Muscle layer of colon (tissue), 2 donors: Measurements from ENCODE around the gene ITGB5.

Experiments used
- H3K27ac ChIP-seq: one replicate; pipeline ENCODE4 v1.7.0; 2013; ENCODE audit warnings: low read depth, mild to moderate bottlenecking, low read length, moderate library complexity
- H3K27me3 ChIP-seq, 2 donors: one replicate each; pipeline ENCODE4 v1.7.0; 2013; ENCODE audit warnings: low read length in 2 of 2, mild to moderate bottlenecking in 2 of 2; ENCODE audit not compliant: insufficient read depth in 2 of 2, control insufficient read depth in 1 of 2
- H3K36me3 ChIP-seq: one replicate; pipeline ENCODE4 v1.7.0; 2013; ENCODE audit warnings: mild to moderate bottlenecking, low read length; ENCODE audit not compliant: insufficient read depth
- H3K4me1 ChIP-seq: one replicate; pipeline ENCODE4 v1.7.0; 2013; ENCODE audit warnings: mild to moderate bottlenecking, low read length; ENCODE audit not compliant: insufficient read depth
- H3K4me3 ChIP-seq, 2 donors: one replicate each; pipeline ENCODE4 v1.7.0; 2013; ENCODE audit warnings: low read length in 2 of 2, low read depth in 1 of 2, mild to moderate bottlenecking in 1 of 2, moderate library complexity in 1 of 2
- H3K9ac ChIP-seq: one replicate; pipeline ENCODE4 v1.7.0; 2013; ENCODE audit warnings: low read length
- H3K9me3 ChIP-seq: one replicate; pipeline ENCODE4 v1.7.0; 2013; ENCODE audit warnings: mild to moderate bottlenecking, low read length
- donor health status: abdominal sarcoma.
- donor health status: Adenocarcinoma of cecum.

The ITGB5 gene

DNA sequence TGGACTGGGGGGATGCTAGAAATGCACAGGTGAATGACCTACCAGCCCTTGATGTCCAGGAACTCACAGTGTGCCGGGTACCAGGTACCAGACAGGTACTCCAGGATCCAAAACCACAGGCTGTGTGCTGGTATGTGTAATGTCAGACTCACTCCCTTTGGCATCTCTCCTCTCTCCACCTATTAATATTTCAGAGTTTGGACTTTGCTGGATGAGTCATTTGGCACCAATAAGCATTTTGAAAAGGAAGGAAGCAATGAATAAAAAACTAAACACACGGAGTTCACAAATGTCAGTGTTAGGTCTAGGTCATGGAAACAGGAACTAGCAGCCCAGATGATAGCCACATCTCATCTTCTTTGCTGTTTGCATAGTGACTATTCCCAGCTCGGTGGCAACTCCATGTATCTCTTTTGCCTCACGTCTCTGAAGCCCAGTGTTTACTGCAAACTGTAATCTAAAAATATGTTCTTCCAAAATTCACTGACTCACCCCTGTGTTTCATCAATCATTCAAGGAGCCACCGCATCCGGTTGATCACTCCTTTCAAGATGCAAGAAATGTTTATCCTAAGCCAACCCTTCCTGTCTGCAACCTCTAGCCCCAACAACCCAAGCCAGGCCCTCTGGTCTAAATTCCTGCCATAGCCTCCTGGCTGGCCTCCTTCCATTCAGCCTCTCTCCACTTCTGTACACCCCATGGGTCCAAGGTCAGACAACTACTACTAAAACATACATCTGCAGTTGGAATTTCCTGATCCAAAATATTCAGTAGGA lies 8.4 kb downstream of the ITGB5 start:
- H3K4me1 ChIP-seq = peaks cover 55% of the 10 kb centered on the region
- H3K9ac ChIP-seq = no peak overlapping the region

DNA sequence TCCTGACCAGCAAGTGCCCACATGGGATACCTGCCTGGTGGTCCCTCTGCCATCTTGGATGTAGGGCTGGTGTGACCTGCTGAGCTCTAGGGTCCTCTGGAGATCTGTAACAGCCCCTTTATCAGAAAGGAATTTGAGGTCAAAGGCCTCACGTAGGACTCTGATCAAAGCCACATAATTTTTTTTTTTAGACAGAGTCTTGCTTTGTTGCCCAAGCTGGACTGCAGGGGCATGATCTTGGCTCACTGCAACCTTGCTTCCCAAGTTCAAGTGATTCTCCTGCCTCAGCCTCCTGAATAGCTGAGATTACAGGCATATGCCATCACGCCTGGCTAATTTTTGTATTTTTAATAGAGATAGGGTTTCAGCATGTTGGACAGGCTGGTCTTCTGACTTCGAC lies 9.5 kb downstream of the ITGB5 start:
- no peak overlapping the region for H3K4me3 ChIP-seq
- H3K36me3 ChIP-seq = peaks cover 5% of the 10 kb centered on the region
- H3K9ac ChIP-seq = no peak overlapping the region
- no peaks in the 10 kb centered on the region for H3K27me3 ChIP-seq
- no peaks in the 10 kb centered on the region for H3K9me3 ChIP-seq
- H3K27ac ChIP-seq = no peak overlapping the region
- H3K4me1 ChIP-seq = peaks cover 44% of the 10 kb centered on the region

More for the DNA sequence above, 8.4 kb downstream of the ITGB5 start:
- Histone ChIP-seq H3K9me3 (no peaks in the 10 kb centered on the region), H3K27me3 (no peaks in the 10 kb centered on the region), H3K27ac (no peak overlapping the region), H3K4me3 (no peak overlapping the region), H3K36me3 (no peaks in the 10 kb centered on the region)

DNA sequence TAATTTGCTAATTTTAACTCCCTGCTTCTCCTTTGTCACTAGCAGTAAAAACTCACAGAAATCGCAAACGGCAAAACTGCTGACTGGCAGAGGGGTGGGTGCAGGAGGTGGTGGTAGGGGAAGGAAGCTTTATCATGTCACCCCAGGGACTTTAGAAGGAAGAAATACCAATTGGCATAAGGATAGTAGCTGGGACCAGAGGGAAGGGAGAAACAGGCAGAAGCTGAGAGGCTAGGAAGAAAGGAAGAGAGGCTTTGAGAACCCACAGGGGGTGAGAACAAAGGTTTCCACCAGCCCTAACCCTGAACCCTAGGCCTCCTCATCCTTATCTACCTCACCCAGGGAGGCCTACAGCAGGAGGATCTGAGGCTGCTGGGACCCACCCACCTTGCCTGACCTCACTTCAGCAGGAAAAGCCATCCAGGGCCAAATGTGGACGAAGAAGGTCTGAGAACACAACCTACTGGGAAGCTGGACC lies 10.7 kb downstream of the ITGB5 start:
- Histone ChIP-seq H3K4me1 (peaks cover 35% of the 10 kb centered on the region), H3K9me3 (no peaks in the 10 kb centered on the region), H3K4me3 (no peak overlapping the region), H3K27ac (no peak overlapping the region), H3K27me3 (no peaks in the 10 kb centered on the region), H3K9ac (no peak overlapping the region), H3K36me3 (peaks cover 11% of the 10 kb centered on the region)

DNA sequence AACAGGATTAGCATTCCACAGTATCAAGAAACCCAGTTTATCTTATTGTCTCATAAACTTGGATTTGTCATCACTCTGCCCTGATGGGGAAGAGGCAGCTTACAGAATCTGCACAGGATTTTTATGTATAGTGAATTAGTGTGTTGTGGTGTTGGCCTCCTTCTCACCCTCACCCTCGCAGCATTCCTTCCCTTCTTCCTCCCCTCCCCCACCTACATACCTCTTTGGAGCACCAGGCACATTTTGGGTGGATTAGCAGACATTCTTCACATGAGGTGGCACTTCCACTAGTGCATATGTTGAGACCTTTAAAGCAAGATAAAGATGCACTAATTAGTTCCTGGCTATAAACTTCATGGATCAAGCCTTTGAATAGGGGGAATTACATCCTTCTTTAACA lies 13.9 kb downstream of the ITGB5 start:
- Histone ChIP-seq H3K27ac (peak overlapping the region; percentile 16), H3K4me3 (no peak overlapping the region), H3K9me3 (no peaks in the 10 kb centered on the region), H3K9ac (no peak overlapping the region), H3K4me1 (peaks cover 21% of the 10 kb centered on the region), H3K36me3 (peaks cover 12% of the 10 kb centered on the region), H3K27me3 (no peaks in the 10 kb centered on the region)

DNA sequence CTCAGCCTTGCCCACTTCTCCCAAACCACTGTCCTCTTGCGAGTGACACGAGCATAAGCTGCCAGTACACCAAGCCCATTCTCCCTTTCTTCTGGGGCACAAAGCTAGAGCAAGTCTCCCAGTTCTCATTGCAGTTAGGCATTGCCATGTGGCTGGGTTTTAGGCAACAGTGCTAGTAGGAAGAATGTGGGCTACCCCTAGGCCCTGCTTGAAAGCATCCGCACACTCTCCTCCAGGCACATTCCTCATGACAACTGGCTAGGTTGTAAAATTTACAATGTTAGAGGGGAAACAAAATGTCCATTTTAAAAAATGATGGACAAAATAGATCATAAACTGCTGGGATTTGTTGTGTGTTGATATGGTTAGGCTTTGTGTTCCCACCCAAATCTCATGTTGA lies 19.7 kb downstream of the ITGB5 start:
- H3K27ac ChIP-seq = no peak overlapping the region
- H3K9me3 ChIP-seq = no peaks in the 10 kb centered on the region
- H3K36me3 ChIP-seq = peaks cover 17% of the 10 kb centered on the region
- H3K27me3 ChIP-seq = no peaks in the 10 kb centered on the region
- H3K4me1 ChIP-seq = no peaks in the 10 kb centered on the region
- no peak overlapping the region for H3K4me3 ChIP-seq
- H3K9ac ChIP-seq = no peak overlapping the region

DNA sequence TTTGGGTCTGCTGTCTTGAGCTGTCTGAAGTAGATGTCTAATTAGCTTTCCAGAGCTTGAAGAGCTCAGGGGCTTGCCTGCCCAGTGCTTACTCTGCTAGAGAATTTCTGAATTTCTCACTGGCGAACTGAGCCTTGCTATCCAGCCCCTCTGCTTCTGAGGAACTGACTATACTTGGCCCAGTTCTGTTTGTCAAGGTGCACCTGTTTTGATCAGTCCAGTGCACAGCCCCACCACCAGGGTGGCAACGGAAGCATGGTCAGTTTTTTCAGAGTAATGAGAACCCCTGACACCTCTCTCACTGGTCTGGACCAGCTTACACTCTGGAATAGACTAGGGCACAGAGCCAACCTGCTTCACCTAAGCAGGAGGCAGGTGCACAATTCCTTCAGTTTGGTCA lies 25.2 kb downstream of the ITGB5 start:
- Histone ChIP-seq H3K4me3 (no peak overlapping the region), H3K9ac (no peak overlapping the region), H3K36me3 (no peaks in the 10 kb centered on the region), H3K27ac (no peak overlapping the region), H3K4me1 (peaks cover 26% of the 10 kb centered on the region), H3K27me3 (no peaks in the 10 kb centered on the region), H3K9me3 (no peaks in the 10 kb centered on the region)

DNA sequence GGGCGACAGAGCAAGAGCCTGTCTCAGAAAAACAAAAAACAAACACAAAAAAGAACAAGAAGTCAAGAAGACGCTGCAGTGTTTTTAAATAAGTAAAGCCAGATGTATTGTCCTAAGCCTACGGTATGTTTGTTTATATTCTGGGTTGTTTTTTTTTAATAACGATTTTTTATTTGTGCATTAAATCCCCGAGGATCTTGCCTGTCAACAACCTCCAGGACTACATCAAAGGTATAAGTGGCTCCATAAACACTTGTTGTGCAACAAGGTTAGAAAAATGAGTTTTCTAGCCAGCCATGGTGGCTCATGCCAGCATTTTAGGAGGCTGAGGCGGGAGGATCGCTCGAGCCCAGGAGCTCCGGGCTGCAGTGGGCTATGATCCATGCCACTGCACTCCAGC lies 26.1 kb downstream of the ITGB5 start:
- Histone ChIP-seq H3K9me3 (no peaks in the 10 kb centered on the region), H3K36me3 (peaks cover 3% of the 10 kb centered on the region), H3K27me3 (no peaks in the 10 kb centered on the region), H3K4me1 (peaks cover 26% of the 10 kb centered on the region), H3K9ac (no peak overlapping the region), H3K4me3 (no peak overlapping the region), H3K27ac (peak overlapping the region; percentile 76)

DNA sequence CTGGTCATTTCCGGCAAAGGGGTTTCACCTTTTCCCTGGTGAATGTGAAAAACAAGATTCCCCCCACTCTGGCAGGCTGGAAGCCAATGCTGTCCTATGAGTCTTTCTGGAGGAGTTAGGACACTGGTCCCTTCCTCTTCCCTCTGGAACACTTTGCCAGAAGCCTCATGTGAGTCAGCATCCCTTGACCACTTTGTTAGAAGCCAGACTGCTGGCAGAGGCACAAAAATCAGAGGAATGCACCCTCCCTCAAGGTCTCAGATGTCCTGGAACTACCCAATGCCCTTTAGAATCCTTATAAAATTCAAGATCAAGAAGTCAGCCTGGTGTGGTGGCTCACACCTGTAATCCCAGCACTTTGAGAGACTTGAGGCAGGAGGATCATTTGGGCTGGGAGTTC lies 26.6 kb downstream of the ITGB5 start:
- Histone ChIP-seq H3K9me3 (no peaks in the 10 kb centered on the region), H3K9ac (no peak overlapping the region), H3K27ac (peak overlapping the region; percentile 76), H3K4me3 (no peak overlapping the region), H3K27me3 (no peaks in the 10 kb centered on the region), H3K36me3 (peaks cover 3% of the 10 kb centered on the region), H3K4me1 (peaks cover 26% of the 10 kb centered on the region)

DNA sequence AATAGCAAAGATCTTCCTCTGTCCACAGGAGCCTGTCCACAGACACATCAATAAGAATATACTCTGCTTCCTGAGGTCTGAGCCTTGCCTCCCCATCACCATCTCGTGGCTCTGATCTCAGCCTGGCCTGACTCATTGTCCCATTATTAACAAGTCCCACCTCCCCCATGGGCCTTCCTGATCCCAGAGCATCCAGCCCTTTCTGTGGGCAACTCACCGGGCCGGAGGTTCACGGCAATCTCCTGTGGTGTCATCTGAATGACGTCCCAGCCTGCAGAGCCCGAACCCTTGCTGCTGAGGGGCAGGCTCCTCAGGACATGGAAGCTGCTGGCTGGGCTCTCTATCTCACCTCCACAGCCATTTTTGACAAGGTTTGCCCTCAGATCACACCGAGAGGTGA lies 28.1 kb downstream of the ITGB5 start:
- peaks cover 26% of the 10 kb centered on the region for H3K4me1 ChIP-seq
- no peak overlapping the region for H3K4me3 ChIP-seq
- no peak overlapping the region for H3K27ac ChIP-seq
- H3K36me3 ChIP-seq = peaks cover 3% of the 10 kb centered on the region
- H3K27me3 ChIP-seq = no peaks in the 10 kb centered on the region
- H3K9me3 ChIP-seq = no peaks in the 10 kb centered on the region
- no peak overlapping the region for H3K9ac ChIP-seq

DNA sequence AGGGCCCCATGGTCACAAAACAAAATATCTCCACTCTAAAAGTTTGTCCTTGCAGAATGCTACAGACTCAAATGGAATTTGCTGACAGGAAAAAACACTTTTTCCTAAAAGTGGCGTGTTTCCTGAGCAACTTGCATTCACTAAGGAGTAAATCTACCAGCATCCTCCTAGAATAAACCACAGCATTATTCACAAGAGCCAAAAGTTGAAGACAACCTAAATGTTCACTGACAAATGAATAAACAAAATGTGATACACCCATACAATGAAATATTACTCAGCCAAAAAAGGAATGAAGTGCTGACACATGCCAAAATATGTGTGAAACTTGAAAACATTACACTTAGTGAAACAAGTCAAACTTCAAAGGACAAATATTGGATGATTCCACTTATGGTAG lies 28.9 kb downstream of the ITGB5 start:
- Histone ChIP-seq H3K9ac (no peak overlapping the region), H3K4me1 (peaks cover 26% of the 10 kb centered on the region), H3K9me3 (no peaks in the 10 kb centered on the region), H3K4me3 (no peak overlapping the region), H3K27ac (no peak overlapping the region), H3K27me3 (no peaks in the 10 kb centered on the region), H3K36me3 (peaks cover 3% of the 10 kb centered on the region)

DNA sequence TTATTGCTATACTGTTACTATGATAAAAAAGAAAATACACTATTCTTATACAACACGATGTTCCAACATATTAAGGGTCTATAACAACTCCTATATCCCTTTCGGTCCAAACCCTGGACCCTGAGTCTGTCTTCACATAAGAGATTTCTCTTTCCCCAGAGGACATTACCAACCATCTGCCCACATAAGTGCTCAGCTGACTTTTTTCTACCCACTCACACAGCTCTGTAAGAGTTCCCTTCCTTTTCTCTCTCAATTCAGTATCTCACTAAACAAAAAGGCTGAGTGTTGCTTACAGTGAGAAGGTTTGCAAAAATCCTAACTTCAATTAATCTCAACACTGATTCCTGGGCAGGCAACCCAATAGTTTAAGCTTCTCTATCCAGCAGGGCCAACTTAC lies 30.5 kb downstream of the ITGB5 start:
- Histone ChIP-seq H3K4me1 (peaks cover 26% of the 10 kb centered on the region), H3K9me3 (no peaks in the 10 kb centered on the region), H3K27ac (no peak overlapping the region), H3K9ac (no peak overlapping the region), H3K27me3 (no peaks in the 10 kb centered on the region), H3K36me3 (peaks cover 3% of the 10 kb centered on the region), H3K4me3 (no peak overlapping the region)

DNA sequence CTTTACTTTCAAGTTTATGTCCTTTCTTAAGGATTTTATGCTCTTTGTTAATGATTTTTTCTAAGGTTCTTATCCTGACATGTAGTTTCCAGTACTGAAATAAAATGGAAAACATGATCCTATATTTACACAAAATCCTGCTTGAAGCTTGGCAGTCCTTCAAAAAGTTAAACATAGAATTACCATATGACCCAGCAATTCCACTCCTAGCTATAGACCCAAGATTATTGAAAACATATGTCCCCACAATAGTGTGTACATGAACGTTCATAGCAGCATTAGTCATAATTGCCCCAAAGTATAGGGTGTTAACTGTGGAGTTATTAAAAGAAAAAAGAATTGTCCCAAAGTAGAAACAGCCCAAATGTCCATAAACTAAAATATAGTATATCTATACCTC lies 33.2 kb downstream of the ITGB5 start:
- H3K36me3 ChIP-seq = peaks cover 3% of the 10 kb centered on the region
- H3K9me3 ChIP-seq = no peaks in the 10 kb centered on the region
- peaks cover 16% of the 10 kb centered on the region for H3K4me1 ChIP-seq
- H3K27me3 ChIP-seq = no peaks in the 10 kb centered on the region
- no peak overlapping the region for H3K27ac ChIP-seq
- H3K9ac ChIP-seq = no peak overlapping the region
- H3K4me3 ChIP-seq = no peak overlapping the region
